GM12874 (cell line): ENCODE results near the gene MCOLN1.

ENCODE experiments used
- CTCF ChIP-seq: IDR thresholded peaks from 2 replicates; pipeline ENCODE4 v1.5.1; 2011; ENCODE audit warnings: low read depth, mild to moderate bottlenecking, control low read depth, low read length, moderate library complexity; ENCODE audit not compliant: insufficient read depth

The MCOLN1 gene

GRCh38 chr19:7522072-7522922, at the start of gene MCOLN1:
Gene MCOLN1 (plus strand): TSS chr19:7522624. CDS start chr19:7522751, 127 bp downstream.
- no peak for TF ChIP-seq CTCF

GRCh38 chr19:7475665-7476064, 46.8 kb upstream of the MCOLN1 start:
- TF ChIP-seq CTCF: no peak

- TF ChIP-seq CTCF: no peak
Measured at GRCh38 chr19:7476241-7476640, 46.2 kb upstream of the MCOLN1 start.

- TF ChIP-seq CTCF: no peak
Measured at GRCh38 chr19:7476777-7477494, 45.5 kb upstream of the MCOLN1 start.

GRCh38 chr19:7477758-7478157, 44.7 kb upstream of the MCOLN1 start:
- no peak for TF ChIP-seq CTCF

- no peak for TF ChIP-seq CTCF
Measured at GRCh38 chr19:7478173-7478842, 44.1 kb upstream of the MCOLN1 start.

- TF ChIP-seq CTCF: no peak
Measured at GRCh38 chr19:7478843-7479227, 43.6 kb upstream of the MCOLN1 start.
